Activated CD8-positive, alpha-beta memory T cell treated with anti-CD3 and anti-CD28 coated beads, Interleukin-2, amount 50 U/mL, for 4 hours (primary cell): Measurements from ENCODE around the gene OXCT2.
A peak's percentile ranks its signal among the peaks of the same experiment; 100 is the strongest.

Source experiments
- DNase-seq: peaks from one replicate; pipeline ENCODE4 v3.0.0-alpha.2; 2020

OXCT2 gene

DNA sequence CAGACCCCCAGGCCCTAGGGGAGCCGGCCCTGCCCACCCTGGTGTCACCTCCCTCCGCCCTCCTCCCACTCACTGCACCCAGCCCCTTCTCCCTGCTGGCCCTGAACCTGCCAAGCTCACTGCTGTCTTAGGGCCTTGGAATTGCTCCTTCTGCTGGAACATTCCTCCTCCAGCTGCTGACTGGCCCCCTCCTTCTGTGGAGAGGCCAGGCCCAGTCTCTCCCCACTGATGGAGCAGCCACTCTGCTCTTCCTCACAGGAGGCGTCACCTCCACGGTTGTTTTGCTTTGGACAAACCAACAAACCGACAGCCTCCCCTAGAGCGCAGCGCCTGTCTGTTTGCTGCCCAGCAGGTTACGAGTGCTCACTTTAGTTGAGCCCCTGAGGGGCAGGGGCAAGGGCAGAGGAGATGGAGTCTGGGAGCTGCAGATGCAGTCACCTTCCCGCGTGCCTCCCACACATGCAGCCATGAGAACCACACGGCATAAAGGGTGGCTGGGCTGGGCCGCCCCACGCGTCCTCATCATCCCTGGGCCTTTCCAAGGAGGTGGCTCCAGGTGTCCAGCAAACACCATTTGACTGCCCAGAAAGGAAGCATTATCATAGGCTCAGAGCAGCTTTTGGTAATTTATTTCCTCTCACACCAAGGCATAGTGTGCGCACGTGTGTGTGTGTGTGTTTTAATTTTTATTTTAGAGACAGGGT is 9.4 kb downstream of the OXCT2 start:
- DNase-seq: no peak

DNA sequence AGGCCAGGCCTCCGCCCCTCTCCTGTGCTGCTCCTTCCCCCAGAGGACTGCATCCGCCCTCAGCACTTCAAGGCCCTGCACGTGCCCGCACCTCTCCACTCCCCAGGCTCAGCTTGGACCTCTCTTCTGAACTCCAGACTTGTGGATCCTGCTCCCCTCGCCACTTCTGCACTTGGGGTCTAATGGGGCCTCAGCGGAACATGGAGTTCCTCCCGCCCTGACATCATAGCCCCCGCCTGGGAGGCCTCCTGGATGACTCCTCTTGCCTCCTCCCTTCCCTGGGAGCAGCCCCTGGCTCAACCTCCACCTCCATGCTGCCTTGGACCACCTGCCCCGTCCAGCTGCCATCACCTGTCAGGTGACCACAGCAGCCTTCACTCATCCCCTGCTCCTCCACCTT is 10.1 kb downstream of the OXCT2 start:
- DNase-seq: no peak

DNA sequence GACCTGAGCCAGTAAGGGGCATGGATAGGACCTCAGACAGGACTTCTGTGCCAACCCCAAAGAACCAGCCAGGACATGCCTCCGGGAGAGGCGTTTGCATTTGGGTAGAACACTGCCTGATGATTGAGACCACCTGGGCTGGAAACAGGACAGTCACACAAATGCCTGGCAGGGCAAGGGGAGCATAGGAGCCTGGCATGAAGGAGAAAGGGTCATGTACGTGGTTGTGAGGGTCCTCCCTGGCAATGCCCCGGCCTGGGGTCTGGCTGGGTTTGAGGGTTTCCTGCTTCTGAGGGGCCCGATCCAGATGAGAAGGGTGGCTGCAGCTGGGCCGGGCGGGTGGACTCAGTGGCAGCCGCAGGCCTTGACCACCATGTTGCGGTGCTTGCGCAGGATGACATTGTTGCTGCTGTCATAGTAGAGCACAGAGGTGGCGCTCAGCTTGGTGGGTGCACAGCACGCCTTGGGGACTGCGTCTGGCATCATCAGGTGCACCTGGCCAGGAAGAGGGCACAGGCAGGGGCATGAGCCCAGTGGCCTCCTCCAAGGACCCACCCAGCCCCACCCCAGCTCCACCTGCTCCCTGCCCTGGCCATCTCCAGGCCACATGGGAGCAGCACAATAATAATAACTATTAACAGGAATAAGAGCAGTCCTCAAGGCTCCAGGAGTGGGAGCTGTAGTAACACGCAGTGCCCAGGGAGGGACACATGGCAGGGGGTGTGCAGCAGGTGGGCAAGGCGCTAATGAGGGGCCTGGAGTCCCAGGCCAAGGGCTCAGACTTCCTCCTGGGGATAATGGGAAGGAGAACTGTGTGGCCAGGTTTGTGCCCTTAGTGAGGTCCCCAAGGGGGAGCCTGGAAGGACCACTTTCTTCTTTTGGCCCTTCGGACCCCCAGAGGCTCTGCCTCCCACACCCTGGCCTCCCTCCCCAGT is 10.8 kb downstream of the OXCT2 start:
- no peak for DNase-seq

DNA sequence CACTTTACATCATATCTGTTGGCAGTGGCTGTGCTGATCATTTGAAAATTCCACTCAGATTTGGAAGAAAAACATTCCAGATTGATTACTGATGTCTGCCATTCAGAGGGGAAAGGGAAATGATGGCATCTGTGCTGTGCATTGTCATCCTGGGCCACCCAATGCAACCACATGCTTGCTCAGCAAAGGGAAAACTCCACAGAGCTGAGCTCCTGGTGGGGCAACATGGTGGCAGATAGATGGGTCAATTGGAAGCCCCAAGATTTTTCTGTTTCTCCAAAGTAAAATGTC is 11.8 kb downstream of the OXCT2 start:
- no peak for DNase-seq

DNA sequence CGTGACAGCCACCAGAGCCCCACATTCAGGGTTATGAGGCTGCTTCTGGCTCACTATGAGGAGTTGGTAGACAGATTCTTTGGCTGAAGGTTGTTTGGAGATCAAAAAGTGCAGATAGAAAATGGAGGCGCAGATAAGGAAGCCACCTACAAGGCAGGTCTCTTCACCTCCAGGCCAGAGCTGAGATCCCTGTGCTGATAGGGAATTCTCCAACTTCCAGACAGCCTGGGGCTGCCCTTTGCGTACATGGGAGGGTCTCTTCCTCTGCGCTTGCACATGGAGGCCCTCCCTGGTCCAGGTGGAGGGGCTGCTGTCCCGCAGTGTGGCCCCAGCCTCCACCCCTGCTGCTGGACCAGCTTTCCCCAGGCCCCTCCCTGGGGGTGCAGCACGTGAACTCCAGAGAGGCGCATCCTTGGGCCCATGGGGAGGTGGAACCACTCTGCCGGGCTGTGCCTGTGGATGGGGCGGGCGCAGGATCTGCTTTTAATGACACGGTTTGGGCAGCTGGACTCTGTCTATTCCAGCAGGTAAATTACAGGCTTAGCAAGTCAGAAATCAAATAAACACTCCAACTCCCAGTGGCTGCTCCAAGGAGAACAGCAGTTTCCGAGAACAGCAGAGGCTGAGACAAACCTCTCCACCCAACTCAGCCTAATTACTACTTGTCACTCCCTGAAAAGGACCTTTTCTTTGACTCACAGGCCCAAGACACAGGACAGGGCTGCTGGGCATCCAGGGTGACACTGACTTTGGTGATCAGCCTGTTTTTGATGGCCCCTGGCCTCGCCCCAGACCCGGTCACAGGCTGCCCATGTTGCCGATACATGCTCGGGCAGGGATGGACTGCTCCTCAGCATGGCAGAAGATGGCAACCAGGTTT is 12.4 kb downstream of the OXCT2 start:
- no peak for DNase-seq

DNA sequence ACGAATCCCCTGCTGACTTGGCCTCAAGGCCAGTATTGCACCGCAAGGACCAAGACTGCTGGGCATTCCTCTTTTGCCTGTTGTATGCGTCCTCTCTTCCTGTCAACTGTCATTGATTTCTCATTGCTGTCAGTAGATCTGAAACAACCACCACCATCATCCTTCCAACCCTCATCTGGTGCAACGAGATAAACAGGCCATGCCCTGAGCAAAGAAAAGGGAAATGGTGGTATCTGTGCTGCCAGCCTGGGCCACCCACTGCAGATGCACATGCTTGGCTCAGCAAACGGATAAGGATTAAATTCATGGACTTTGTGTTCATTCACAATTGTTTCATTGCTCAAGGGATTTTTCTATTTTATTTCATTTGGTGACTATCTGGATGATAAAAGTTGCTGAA is 13.6 kb downstream of the OXCT2 start:
- DNase-seq: no peak

DNA sequence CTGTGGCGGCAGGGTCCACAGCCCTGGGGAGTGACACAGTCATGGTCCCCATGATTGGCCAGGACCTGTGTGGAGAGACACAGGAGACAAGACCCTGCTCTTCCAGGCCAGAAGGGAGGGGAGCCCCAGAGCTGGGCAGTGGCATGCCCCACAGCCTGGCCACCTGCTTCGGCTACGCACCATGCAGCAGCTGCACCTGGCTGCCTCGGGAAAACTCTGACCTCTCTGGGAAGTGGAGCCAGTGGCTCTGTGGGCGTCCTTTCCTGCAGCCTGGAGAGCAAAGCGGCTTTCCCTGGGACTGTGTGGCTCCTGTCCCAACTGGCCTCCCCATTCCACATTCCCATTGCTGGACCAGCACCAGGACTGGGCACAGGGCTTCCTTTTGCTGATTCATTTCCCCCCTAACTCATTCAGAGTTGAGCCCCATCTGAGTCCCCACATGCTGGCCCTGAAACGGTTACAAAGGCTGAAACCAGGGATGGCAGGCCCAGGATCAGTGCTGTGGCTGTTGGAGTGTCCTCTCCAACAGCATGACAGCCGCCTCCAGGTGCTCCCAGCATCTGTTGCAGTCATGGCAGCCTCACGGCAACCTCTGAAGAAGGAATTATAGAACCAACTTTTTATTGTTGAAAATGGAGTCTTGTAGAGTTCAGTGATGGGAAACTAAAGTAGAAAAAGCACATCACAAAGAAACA is 15.0 kb downstream of the OXCT2 start:
- no peak for DNase-seq

DNA sequence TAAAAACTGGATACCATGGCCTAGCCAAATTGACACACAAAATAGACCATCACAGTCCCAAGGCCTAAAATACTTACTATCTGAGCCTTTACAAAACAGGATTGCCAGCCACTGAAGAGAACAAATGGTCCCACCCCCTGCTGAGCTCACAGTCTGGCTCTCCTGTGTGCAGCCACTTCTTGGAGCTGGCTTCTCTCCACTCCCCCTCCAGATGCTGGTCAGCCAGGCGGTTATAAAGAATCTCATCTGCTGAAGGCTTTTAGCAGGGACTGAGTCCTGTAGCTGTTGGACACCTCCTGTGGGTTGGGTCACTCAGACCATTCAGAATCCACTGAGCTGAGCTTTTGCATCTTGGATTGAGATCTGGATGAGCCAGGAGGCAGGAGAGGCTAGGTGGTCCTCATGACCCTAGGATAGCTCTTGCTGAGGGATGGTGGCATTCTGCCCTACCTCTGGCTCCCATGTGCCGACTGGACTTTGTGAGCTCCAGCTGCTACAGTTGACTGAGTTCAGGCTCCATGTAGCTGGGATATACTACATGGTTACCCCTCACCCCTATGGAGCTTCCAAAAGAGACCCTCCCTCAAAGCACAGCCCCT is 16.1 kb downstream of the OXCT2 start:
- no peak for DNase-seq

DNA sequence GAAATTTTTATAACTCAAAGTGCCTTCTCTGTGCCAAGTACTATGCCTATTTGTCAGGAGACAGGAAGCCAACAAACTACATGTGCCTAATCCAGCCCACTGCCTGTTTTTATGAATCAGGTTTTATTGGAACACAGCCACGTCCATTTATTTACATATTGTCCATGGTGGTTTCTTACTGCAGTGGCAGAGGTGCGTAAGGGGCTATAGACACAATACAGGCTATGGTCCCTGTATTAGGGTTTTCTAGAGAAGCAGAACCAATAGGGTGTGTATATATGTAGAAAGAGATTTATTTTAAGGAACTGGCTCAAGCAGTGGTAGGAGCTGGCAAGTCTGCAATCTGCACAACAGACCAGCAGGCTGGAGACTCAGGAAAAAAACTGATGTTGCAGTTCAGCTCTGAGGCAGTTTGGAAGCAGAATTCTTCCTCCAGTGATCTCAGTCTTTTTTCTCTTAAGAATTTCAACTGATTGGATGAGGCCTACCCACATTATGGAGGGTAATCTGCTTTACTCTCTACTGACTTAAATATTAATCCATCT is 17.1 kb downstream of the OXCT2 start:
- no peak for DNase-seq

DNA sequence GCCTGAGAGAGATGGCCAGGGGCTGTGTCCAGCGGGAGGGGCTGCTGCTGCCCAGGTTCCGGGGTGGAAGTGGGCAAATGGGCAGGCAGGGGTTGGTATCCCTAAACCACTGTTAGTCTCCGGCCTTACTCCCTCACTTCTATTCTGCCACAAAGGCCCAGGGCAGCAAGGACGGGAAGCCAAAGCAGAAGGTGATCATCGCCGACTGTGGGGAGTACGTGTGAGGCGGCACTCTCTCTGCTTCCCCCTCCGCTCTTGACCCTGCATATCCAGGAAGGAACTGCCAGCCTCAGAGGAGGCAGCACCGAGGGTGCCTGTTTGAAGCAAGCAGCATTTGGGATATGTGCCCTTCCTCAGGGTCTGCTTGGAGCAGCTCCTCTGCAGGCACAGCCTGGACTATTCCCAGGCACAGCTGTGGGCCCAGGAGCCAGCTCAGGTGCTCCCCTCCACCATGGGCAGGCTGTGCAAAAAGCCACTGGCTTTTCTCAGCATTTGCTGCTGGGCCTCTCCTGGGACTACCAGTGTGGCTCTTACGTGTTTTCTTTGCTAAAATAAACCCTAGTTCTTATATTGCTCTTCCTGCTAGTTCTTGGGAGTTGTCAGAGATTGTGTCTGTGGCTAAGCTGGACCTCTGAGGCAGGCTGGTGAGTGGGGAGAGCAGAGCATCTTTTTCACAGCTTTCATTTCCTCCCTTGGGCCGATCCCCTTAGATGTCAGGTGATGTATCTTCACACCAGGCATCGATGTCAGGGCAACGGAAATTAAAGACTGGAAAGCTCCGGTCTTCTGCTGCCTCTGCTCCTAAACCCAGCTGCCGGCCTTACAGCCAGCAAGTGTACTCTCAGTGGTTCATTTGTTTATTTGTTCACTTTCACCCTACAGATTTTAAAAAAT is 17.8 kb downstream of the OXCT2 start:
- DNase-seq: no peak

DNA sequence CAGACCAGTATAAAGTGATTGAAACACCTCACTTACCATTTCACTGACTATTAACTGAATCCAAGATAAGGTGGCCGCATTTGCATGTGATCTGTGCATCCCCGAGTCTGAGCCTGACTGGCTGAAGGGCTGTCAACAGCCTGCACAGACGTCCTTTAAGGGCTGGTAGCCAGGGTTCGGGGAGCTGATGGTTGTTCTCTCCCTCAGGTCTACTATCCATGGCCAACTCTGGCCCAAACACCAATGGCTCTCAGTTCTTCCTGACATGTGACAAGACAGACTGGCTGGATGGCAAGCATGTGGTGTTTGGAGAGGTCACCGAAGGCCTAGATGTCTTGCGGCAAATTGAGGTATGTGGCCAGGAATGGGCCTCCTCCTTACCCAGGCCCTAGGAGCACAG is 18.4 kb downstream of the OXCT2 start:
- DNase-seq: no peak

DNA sequence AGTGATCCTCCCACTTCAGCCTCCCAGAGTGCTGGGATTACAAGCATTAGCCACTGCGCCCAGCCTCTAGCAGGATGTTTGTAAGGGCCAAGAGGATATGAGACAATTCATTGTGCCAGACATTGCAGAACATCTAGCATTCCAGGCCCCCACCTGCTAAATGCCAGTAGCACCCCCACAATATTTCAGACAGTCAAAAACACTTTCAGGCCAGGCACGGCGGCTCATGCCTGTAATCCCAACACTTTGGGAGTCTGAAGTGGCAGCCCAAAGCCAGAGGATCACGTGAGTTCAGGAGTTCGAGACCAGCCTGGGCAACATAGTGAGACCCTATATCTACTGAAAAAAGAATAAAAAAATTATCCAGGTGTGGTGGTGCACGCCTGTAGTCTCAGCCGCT is 19.6 kb downstream of the OXCT2 start:
- DNase-seq: no peak

DNA sequence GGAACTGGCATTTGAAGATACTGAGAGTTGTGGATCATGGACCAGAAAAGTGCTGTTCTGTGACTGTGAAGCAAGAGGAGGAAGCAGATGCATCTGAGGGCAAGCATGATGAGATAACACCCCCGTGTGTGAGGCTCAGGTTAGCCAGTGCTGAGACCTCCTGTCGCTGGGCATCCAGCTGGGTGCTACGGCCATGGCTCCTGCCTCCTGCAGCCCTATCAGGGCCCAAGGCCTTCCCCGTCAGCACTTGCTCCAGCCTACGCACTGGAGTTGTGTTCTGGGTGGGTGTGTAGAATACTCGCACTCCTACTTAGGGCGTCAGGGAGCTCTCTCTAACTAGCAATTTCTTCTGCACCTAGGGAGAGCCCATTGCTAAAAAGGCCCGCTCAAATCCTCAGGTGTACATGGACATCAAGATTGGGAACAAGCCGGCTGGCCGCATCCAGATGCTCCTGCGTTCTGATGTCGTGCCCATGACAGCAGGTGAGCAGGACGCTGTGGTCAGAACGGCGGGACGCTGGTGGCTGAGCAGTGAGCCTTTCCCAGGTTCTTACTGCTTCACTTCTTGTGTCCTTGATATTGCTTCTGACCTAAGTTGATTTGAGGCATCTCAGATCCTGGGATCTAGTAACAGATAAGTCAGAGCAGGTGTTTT is 26.0 kb downstream of the OXCT2 start:
- no peak for DNase-seq

DNA sequence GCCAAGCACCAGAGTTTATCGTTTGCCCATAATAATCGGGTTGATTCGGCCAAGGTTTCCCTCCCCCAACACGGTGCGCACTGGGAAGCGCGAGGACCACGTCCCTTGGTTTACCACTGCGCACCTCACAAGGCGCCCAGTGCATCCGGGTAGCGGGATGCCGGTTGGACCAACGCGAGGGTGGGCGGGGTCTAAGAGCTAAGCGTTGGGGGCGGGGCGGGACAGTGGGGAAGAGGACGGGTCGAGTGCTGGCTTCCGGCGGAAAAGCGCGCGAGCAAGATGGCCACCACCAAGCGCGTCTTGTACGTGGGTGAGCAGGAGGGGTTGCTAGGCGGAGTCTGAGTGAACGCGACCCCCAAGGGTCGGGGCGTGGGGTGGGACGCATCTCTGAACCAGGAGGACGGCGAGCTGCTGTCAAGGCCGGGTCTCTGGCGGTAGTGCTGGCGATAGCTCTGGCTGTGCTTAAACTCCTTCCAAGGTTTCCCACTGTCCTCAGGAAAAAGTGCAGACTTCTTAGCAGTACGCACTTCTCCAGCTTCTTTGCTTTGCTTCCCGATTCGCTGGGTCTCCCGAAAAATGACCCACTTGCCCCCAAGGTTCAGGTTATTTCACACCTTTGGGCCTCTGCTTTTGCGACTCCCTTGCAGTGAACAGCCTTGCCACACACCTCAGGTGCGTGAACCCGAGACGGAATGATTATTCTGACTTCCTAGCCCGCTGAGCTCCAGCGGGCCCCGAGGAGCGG is 32.4 kb downstream of the OXCT2 start, which contains the start of gene PPIE:
Gene PPIE, plus strand, starts transcription at position 261 of the 745 bp plus-strand sequence. Its CDS starts 19 bp downstream, at position 280.
- peak; percentile 95 for DNase-seq

DNA sequence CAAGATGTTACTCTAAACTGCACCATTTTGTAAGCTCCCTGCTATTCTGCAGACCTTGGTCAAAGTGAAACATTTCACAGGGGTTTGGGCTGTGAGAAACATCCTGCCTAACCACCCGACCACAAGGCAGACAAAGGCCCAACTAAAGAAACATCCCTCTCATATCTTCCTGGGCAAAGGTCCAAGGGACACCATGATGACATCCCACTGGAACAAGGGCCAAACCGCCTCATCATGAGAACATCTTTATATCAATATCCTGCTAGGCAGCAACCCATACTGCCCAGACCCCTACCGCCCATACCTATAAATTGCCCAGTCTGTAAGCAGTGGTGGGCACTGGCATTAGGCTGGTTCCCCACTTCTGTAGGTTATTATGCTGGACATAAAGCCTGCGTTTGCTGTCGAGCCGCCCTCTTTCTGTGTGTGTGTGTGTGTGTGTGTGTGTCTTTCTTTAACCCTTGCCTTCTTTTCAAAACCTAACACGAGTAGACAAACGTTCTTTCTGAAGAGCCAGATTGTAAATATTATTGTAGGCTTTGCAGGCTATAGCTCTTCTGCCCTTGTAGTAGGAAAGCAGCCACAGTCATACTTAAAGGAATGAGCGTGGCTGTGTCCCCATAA is 33.5 kb downstream of the OXCT2 start:
- no peak for DNase-seq

DNA sequence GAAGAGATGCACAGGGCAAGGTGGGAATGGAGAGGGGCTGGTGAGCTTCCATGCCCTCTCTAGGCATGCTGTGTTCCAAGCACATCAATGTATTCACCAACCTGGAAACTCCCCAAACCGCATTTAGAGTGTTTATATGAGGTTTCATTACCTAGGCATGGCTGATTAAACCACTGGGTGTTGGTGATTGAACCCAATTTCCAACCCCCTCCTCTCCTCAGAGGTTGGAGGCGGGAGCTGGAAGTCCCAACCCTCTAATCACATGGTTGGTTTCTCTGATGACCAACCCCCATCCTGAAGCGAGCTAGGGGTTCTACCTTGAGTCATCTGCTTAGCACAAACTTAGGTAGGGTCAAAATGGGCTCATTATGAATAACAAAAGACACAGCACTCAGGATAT is 35.4 kb downstream of the OXCT2 start:
- no peak for DNase-seq

DNA sequence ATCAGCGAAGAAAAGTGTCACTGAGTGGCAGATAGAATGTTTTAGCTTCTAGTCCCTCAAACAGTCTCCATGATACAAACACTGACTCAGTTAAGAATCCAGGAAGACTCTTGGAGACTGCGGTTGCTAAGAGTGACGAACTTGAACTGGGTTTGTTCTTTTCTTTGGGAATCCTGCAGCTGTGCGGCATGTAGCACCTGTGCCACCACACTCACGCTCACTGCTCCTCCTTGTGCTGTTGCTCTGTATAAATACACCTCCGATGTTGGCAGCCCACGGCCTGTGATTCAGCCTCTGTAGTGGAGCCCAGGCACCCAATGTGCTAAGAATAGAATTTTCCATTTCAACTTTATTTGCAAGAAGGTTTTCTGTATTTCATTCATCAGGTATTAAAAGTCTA is 38.0 kb downstream of the OXCT2 start:
- no peak for DNase-seq

DNA sequence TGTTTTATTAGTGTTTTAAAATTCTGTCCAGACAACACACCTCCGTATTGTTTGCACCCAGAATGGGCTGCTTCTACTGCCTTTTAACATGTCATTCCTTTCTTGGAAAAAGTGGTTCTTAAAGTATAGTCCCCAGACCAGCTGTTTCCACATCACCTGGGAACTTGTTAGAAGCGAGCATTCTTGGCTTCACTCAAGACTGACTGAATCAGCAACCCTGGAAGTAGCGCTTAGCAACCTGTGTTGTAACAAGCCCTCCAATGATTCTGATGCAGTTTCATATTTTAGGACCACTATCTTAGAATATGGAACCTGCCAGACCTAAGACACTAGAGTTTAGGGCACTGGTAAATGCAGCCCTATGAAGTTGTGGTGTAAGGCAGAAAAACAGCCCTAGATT is 38.4 kb downstream of the OXCT2 start:
- no peak for DNase-seq

DNA sequence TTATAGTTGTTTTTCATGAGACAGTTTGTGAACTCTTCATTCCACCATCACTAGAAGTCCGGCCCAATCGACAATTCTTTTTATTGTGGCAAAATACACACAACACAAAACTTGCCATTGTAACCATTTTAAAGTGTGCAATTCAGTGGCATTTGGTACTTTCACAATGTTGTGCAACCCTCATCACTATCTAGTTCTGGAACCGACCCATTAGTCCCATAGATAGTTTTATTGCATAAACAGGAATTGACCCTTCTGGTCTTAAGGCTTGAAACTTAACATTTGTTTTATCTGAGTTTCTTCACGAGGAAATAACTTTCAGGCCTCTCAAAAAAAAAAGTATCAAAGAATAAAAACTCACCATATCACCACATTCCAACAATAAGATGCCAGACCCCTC is 41.3 kb downstream of the OXCT2 start:
- no peak for DNase-seq
